OCI-LY1 (cell line): ENCODE data around the gene PLOD2.

Experiments used
- H2AFZ ChIP-seq: fragments of 200-600 bp; sonication (generic), shearing (Covaris generic); 2 replicates; pipeline ENCODE4 v1.6.0; 2014; ENCODE audit warnings: antibody characterized with exemption, mild to moderate bottlenecking, low read length
- H3F3A ChIP-seq: fragments of 200-600 bp; sonication (generic), shearing (Covaris generic); 2 replicates; pipeline ENCODE4 v1.6.0; 2014; ENCODE audit warnings: mild to moderate bottlenecking, antibody characterized with exemption, low read length, moderate library complexity; ENCODE audit not compliant: insufficient read depth
- H3K27ac ChIP-seq: fragments of 200-600 bp; sonication (generic); 2 replicates; pipeline ENCODE4 v1.5.1; 2014; ENCODE audit warnings: low read length, mixed run types, mild to moderate bottlenecking, low read depth; ENCODE audit not compliant: poor library complexity, severe bottlenecking
- H3K27me3 ChIP-seq: fragments of 200-600 bp; sonication (generic); 2 replicates; pipeline ENCODE4 v1.6.0; 2014; ENCODE audit warnings: antibody characterized with exemption, mild to moderate bottlenecking, low read length, moderate library complexity; ENCODE audit not compliant: insufficient read depth
- H3K36me3 ChIP-seq: fragments of 200-600 bp; sonication (generic); 2 replicates; pipeline ENCODE4 v1.6.1; 2014; ENCODE audit warnings: mild to moderate bottlenecking, antibody characterized with exemption, low read length, moderate library complexity, mixed read lengths; ENCODE audit not compliant: insufficient read depth
- H3K4me1 ChIP-seq: fragments of 200-600 bp; sonication (generic); 2 replicates; pipeline ENCODE4 v1.5.1; 2014; ENCODE audit warnings: mild to moderate bottlenecking, low read length, moderate library complexity; ENCODE audit not compliant: insufficient read depth, severe bottlenecking
- H3K4me2 ChIP-seq: fragments of 200-600 bp; sonication (generic), shearing (Covaris generic); 2 replicates; pipeline ENCODE4 v1.6.1; 2014; ENCODE audit warnings: low read length
- H3K4me3 ChIP-seq: fragments of 200-600 bp; sonication (generic); 2 replicates; pipeline ENCODE4 v1.5.1; 2014; ENCODE audit warnings: low read length, low read depth, mild to moderate bottlenecking, mixed read lengths; ENCODE audit not compliant: poor library complexity, severe bottlenecking
- H3K79me2 ChIP-seq: fragments of 200-600 bp; shearing (Covaris generic); 2 replicates; pipeline ENCODE4 v1.6.1; 2016; ENCODE audit warnings: mixed run types, low read length, mixed read lengths; ENCODE audit not compliant: insufficient read depth
- H3K9ac ChIP-seq: fragments of 200-600 bp; sonication (generic), shearing (Covaris generic); 2 replicates; pipeline ENCODE4 v1.6.1; 2014; ENCODE audit warnings: mild to moderate bottlenecking, low read length, mixed read lengths
- H3K9me2 ChIP-seq: fragments of 200-600 bp; sonication (generic), shearing (Covaris generic); 2 replicates; pipeline ENCODE4 v1.6.1; 2014; ENCODE audit warnings: low read depth, mild to moderate bottlenecking, low read length, mixed read lengths
- H3K9me3 ChIP-seq: fragments of 200-600 bp; shearing (Covaris generic); 2 replicates; pipeline ENCODE4 v1.6.1; 2014; ENCODE audit warnings: low read length, mixed read lengths
- H4K20me1 ChIP-seq: fragments of 200-600 bp; sonication (generic), shearing (Covaris generic); 2 replicates; pipeline ENCODE4 v1.6.0; 2016; ENCODE audit warnings: mild to moderate bottlenecking, low read length; ENCODE audit not compliant: insufficient read depth
- EZH2 ChIP-seq: fragments of 200-600 bp; sonication (generic), shearing (Covaris generic); IDR thresholded peaks from 2 replicates; pipeline ENCODE4 v1.8.0; 2017; ENCODE audit warnings: borderline replicate concordance, mixed run types, mild to moderate bottlenecking, antibody characterized with exemption, low read length, moderate library complexity, mixed read lengths
- TF ChIP-seq, protein P1 (sequence below): fragments of 200-600 bp; sonication (generic), shearing (Covaris generic); IDR thresholded peaks from 2 replicates; pipeline ENCODE4 v1.5.1; 2017; ENCODE audit warnings: mild to moderate bottlenecking, antibody characterized with exemption, low read length, moderate library complexity, mixed read lengths

Gene PLOD2

GRCh38 chr3:146170591-146170990, 9.6 kb upstream of the PLOD2 start:
- Histone ChIP-seq H3K27me3 (no peaks in the 10 kb centered on the region), H3K4me3 (no peak overlapping the region), H2AFZ (no peak overlapping the region), H3K9me2 (no peaks in the 10 kb centered on the region; the same call in 1 of the 2 replicates), H3K79me2 (no peaks in the 10 kb centered on the region), H3K27ac (no peak overlapping the region), H3K4me1 (no peaks in the 10 kb centered on the region), H3K9ac (no peak overlapping the region), H4K20me1 (no peaks in the 10 kb centered on the region), H3K9me3 (no peaks in the 10 kb centered on the region), H3K4me2 (no peak overlapping the region), H3K36me3 (no peaks in the 10 kb centered on the region), H3F3A (no peaks in the 10 kb centered on the region)
- no peak for TF ChIP-seq EZH2
- TF ChIP-seq, protein P1, sequence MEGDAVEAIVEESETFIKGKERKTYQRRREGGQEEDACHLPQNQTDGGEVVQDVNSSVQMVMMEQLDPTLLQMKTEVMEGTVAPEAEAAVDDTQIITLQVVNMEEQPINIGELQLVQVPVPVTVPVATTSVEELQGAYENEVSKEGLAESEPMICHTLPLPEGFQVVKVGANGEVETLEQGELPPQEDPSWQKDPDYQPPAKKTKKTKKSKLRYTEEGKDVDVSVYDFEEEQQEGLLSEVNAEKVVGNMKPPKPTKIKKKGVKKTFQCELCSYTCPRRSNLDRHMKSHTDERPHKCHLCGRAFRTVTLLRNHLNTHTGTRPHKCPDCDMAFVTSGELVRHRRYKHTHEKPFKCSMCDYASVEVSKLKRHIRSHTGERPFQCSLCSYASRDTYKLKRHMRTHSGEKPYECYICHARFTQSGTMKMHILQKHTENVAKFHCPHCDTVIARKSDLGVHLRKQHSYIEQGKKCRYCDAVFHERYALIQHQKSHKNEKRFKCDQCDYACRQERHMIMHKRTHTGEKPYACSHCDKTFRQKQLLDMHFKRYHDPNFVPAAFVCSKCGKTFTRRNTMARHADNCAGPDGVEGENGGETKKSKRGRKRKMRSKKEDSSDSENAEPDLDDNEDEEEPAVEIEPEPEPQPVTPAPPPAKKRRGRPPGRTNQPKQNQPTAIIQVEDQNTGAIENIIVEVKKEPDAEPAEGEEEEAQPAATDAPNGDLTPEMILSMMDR = no peak

GRCh38 chr3:146169891-146170290, 8.9 kb upstream of the PLOD2 start:
- Histone ChIP-seq H3K4me2 (no peak overlapping the region), H3K79me2 (no peaks in the 10 kb centered on the region), H3F3A (no peaks in the 10 kb centered on the region), H3K9me2 (no peaks in the 10 kb centered on the region; the same call in 1 of the 2 replicates), H3K9me3 (no peaks in the 10 kb centered on the region), H4K20me1 (no peaks in the 10 kb centered on the region), H3K27ac (no peak overlapping the region), H3K4me3 (no peak overlapping the region), H3K27me3 (no peaks in the 10 kb centered on the region), H3K9ac (no peak overlapping the region), H3K36me3 (no peaks in the 10 kb centered on the region), H2AFZ (no peak overlapping the region), H3K4me1 (no peaks in the 10 kb centered on the region)
- TF ChIP-seq, protein P1 = no peak
- no peak for TF ChIP-seq EZH2

GRCh38 chr3:146166826-146167225, 5.8 kb upstream of the PLOD2 start:
- no peaks in the 10 kb centered on the region for H4K20me1 ChIP-seq
- no peak overlapping the region for H3K4me3 ChIP-seq
- TF ChIP-seq, protein P1 = no peak
- no peak for TF ChIP-seq EZH2
- H3F3A ChIP-seq = no peaks in the 10 kb centered on the region
- H2AFZ ChIP-seq = no peak overlapping the region
- H3K9me3 ChIP-seq = no peaks in the 10 kb centered on the region
- H3K27me3 ChIP-seq = no peaks in the 10 kb centered on the region
- no peak overlapping the region for H3K27ac ChIP-seq
- H3K36me3 ChIP-seq = no peaks in the 10 kb centered on the region
- H3K4me2 ChIP-seq = no peak overlapping the region
- H3K79me2 ChIP-seq = no peaks in the 10 kb centered on the region
- no peaks in the 10 kb centered on the region; the same call in 1 of the 2 replicates for H3K9me2 ChIP-seq
- H3K4me1 ChIP-seq = no peaks in the 10 kb centered on the region
- H3K9ac ChIP-seq = no peak overlapping the region
